Measurements from ENCODE around the gene FAM83B.

FAM83B gene

DNA sequence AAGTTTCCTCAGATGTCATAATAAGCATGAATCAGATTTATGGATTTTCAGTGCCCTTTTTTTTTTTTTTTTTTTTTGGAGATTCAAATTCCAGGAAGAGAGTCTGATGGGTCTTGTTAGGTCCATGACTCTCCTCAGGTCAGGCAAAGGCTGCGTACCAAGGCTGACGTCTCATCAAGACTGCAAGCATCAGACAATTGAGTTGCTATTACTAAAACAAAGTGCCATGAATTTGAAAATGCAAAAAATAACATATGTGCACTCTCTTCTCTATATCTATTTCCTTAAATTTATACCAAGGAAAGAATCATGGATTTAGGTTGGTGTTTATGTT lies 134.7 kb downstream of the FAM83B start:
- no peak for DNase-seq

DNA sequence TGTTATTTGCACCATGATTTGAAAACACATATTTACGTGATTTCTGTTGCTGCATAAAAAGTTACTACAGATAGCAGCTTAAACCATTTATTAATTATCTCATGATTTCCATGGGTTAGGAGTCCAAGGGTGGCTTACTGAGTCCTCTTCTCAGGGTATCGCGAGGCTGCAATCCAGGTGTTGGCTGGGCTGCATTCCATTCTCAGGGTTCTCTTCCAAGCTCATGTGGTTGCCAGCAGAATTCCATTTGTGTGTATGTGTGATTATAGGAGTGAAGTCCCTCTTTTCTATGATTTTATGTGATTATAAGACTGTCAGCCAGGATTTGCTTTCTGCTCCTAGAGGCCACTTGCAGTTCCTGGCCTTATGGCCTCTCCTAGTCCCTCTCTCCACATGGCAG lies 135.1 kb downstream of the FAM83B start:
- no peak for DNase-seq

DNA sequence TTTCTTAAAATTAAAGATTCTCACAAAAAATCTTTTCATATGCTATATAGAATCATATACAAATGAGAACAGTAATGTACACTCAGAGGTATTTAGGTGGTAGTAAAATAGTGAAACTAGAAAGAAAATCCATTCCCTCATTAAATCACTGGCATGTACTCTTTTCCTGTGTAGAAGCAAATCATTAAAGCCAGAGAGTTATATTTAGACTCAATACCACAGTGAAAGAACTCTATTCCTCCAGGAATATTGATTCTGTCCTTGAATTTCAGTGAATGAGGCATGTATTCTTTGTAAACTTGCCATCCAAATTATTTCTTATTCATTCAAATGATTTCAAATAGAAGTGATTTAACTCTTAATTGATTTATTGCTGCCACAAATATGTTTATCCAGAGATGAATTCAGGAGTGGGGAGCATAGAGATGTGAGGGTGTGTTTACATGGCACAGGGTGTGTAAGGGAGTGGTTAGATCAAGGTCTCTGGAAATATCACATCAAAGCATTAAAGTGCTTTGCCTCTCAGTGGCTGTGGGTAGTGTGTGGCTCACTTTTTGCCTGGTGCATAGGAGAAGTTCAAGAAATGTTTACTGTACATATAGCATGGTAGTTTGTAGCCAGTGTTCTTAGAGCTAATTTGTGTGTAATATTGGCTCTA lies 141.2 kb downstream of the FAM83B start:
- DNase-seq: no peak

DNA sequence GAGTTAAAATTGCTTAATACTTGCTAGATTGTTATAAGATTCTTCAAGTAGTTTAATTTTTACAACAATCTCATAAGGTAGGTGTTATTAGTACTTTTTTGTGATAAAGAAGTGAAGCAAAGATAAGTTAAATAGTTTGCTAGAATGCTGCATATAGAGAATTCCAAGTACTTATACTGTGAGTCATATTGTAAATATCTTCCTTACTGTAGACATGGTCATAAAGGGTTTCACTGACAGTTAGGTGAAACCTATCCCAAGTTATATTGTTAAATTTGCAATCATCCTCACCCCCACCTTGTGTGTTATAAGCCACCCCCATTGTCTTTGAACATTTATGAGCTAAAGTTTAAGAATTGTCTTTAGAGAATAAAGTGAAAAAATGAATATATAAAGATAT lies 142.0 kb downstream of the FAM83B start:
- DNase-seq: no peak

DNA sequence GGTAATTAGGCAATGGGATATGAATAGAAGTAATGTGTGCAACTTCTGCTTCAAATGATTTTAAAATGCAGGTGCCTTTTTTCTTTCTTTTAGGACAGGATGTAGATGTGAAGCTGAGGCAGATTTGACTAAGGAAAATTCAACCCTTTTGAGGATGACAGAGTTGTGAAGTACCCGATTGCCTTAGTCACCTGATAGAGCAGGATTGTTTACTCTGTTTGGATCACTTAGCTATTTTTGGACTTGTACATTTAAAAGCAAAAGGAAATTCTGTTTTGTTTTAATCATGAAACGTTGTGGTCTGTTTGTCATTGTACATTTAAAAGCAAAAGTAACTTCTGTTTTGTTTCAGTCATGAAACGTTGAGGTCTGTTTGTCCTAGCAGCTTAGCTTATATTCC lies 143.4 kb downstream of the FAM83B start:
- DNase-seq: no peak

All from right kidney (tissue), 1 donor.